MM.1S (cell line): ENCODE measurements around the gene ZNF79.

Experiments used
- CTCF ChIP-seq: fragments of 300-600 bp; sonication (generic); IDR thresholded peaks from 2 replicates; pipeline ENCODE4 v1.5.1; 2016; ENCODE audit warnings: antibody characterized with exemption, low read length, mixed read lengths
- EZH2phosphoT487 ChIP-seq: fragments of 300-600 bp; sonication (generic); IDR thresholded peaks from 2 replicates; pipeline ENCODE4 v1.6.1; 2018; ENCODE audit warnings: antibody characterized with exemption, low read length

DNA sequence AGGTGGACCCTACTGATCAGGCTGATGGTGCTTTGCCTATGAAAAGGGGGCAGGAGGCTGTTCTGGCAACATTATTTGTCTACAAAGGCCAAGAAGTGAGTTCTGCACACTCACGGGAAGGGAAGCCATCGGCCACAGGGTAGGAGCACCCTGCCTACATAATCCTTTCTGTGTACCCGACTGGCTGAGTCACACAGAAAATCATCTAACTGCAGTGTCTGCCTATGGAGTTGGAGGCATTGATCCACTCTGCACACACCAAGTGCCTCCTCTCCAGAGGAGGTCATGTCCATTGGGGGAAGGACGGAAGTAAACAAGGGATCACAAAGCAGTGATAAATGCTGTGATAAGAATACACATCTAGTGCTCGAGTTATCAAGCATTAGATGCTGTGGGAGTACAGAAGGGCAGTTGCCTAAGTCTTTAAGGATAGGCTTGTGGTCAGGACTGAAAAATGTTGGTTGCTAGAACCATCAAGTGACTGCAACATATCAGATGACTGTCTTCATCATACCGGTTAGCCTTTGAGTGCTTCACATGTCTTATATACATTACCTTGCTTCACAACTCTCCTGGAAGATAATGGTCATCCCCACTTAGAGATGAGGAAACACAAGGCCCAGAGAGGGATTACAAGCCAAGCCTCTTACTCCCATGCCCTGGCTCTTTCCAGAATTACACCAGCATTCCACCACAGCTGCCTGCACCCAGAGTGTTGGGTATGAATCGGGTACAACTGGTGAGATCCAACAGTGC lies 28.5 kb upstream of the ZNF79 start:
- no peak for TF ChIP-seq CTCF
- TF ChIP-seq EZH2phosphoT487 = no peak
